ENCODE results near the gene PHOX2B. TPM values are rescaled to one million over a fixed set of nuclear protein-coding genes. Genes with fewer than 3 reads are reported as not detected.

PHOX2B gene
- total RNA-seq (3.3 TPM), polyA plus RNA-seq (0.71 TPM)

- H3K4me3 ChIP-seq (ENCODE audit: low read depth, low read length), result no peak within 1 kb of the TSS
- H3K27ac ChIP-seq (ENCODE audit: low read depth), result no peak within 1 kb of the TSS
- H3K36me3 ChIP-seq (ENCODE audit: insufficient read depth), result no peaks in the 10 kb centered on the region
- no peak for DNase-seq (ENCODE audit: extremely low spot score)
- WGBS, result 8% methylated on average over 15 of the region's 15 CpGs
- H3K4me1 ChIP-seq (ENCODE audit: insufficient read depth), result no peaks in the 10 kb centered on the region
Observed at GRCh38 chr4:41748571-41749475, at the start of gene PHOX2B. Gene PHOX2B (minus strand): TSS chr4:41748725. CDS start chr4:41748610, 115 bp downstream.

GRCh38 chr4:41797260-41797659 is 48.7 kb upstream of the PHOX2B start:
- 64% methylated on average over 2 of the region's 2 CpGs for WGBS
- no peaks in the 10 kb centered on the region for H3K4me1 ChIP-seq (ENCODE audit: insufficient read depth)
- DNase-seq (ENCODE audit: extremely low spot score), result no peak
- no peak overlapping the region for H3K27ac ChIP-seq (ENCODE audit: low read depth)
- H3K4me3 ChIP-seq (ENCODE audit: low read depth, low read length), result no peak overlapping the region
- H3K36me3 ChIP-seq (ENCODE audit: insufficient read depth), result no peaks in the 10 kb centered on the region

- WGBS, result 12% methylated on average over 8 of the region's 8 CpGs
- Histone ChIP-seq H3K36me3 (ENCODE audit: insufficient read depth) (no peaks in the 10 kb centered on the region), H3K4me1 (ENCODE audit: insufficient read depth) (no peaks in the 10 kb centered on the region), H3K27ac (ENCODE audit: low read depth) (no peak overlapping the region), H3K4me3 (ENCODE audit: low read depth, low read length) (no peak overlapping the region)
- DNase-seq (ENCODE audit: extremely low spot score), result no peak
Observed at GRCh38 chr4:41796545-41797210, 48.2 kb upstream of the PHOX2B start.

- Histone ChIP-seq H3K4me3 (ENCODE audit: low read depth, low read length) (no peak overlapping the region), H3K4me1 (ENCODE audit: insufficient read depth) (no peaks in the 10 kb centered on the region), H3K27ac (ENCODE audit: low read depth) (no peak overlapping the region), H3K36me3 (ENCODE audit: insufficient read depth) (no peaks in the 10 kb centered on the region)
- DNase-seq (ENCODE audit: extremely low spot score), result no peak
- 55% methylated on average over 2 of the region's 2 CpGs for WGBS
Observed at GRCh38 chr4:41795796-41796385, 47.4 kb upstream of the PHOX2B start.

- H3K36me3 ChIP-seq (ENCODE audit: insufficient read depth), result no peaks in the 10 kb centered on the region
- H3K4me1 ChIP-seq (ENCODE audit: insufficient read depth), result no peaks in the 10 kb centered on the region
- DNase-seq (ENCODE audit: extremely low spot score), result no peak
- WGBS, result 68% methylated on average over 3 of the region's 3 CpGs
- H3K4me3 ChIP-seq (ENCODE audit: low read depth, low read length), result no peak overlapping the region
- H3K27ac ChIP-seq (ENCODE audit: low read depth), result no peak overlapping the region
Observed at GRCh38 chr4:41792166-41792565, 43.6 kb upstream of the PHOX2B start.

GRCh38 chr4:41791557-41791956 is 43.0 kb upstream of the PHOX2B start:
- DNase-seq (ENCODE audit: extremely low spot score), result no peak
- no peaks in the 10 kb centered on the region for H3K36me3 ChIP-seq (ENCODE audit: insufficient read depth)
- H3K4me1 ChIP-seq (ENCODE audit: insufficient read depth), result no peaks in the 10 kb centered on the region
- 76% methylated on average over 2 of the region's 2 CpGs for WGBS
- H3K4me3 ChIP-seq (ENCODE audit: low read depth, low read length), result no peak overlapping the region
- no peak overlapping the region for H3K27ac ChIP-seq (ENCODE audit: low read depth)

GRCh38 chr4:41787931-41788330 is 39.4 kb upstream of the PHOX2B start:
- H3K27ac ChIP-seq (ENCODE audit: low read depth), result no peak overlapping the region
- no peak for DNase-seq (ENCODE audit: extremely low spot score)
- no peaks in the 10 kb centered on the region for H3K4me1 ChIP-seq (ENCODE audit: insufficient read depth)
- H3K36me3 ChIP-seq (ENCODE audit: insufficient read depth), result no peaks in the 10 kb centered on the region
- H3K4me3 ChIP-seq (ENCODE audit: low read depth, low read length), result no peak overlapping the region
- 68% methylated on average over 8 of the region's 8 CpGs for WGBS

GRCh38 chr4:41785665-41786064 is 37.1 kb upstream of the PHOX2B start:
- H3K36me3 ChIP-seq (ENCODE audit: insufficient read depth), result no peaks in the 10 kb centered on the region
- 72% methylated on average over 1 of the region's 1 CpG for WGBS
- DNase-seq (ENCODE audit: extremely low spot score), result no peak
- H3K4me1 ChIP-seq (ENCODE audit: insufficient read depth), result no peaks in the 10 kb centered on the region
- no peak overlapping the region for H3K27ac ChIP-seq (ENCODE audit: low read depth)
- no peak overlapping the region for H3K4me3 ChIP-seq (ENCODE audit: low read depth, low read length)

GRCh38 chr4:41784191-41784979 is 35.9 kb upstream of the PHOX2B start:
- no peak overlapping the region for H3K4me3 ChIP-seq (ENCODE audit: low read depth, low read length)
- no peak for DNase-seq (ENCODE audit: extremely low spot score)
- no peaks in the 10 kb centered on the region for H3K36me3 ChIP-seq (ENCODE audit: insufficient read depth)
- no peaks in the 10 kb centered on the region for H3K4me1 ChIP-seq (ENCODE audit: insufficient read depth)
- WGBS, result 84% methylated on average over 9 of the region's 9 CpGs
- H3K27ac ChIP-seq (ENCODE audit: low read depth), result no peak overlapping the region

GRCh38 chr4:41776466-41776865 is 27.9 kb upstream of the PHOX2B start:
- no peak overlapping the region for H3K4me3 ChIP-seq (ENCODE audit: low read depth, low read length)
- DNase-seq (ENCODE audit: extremely low spot score), result no peak
- no peaks in the 10 kb centered on the region for H3K4me1 ChIP-seq (ENCODE audit: insufficient read depth)
- H3K27ac ChIP-seq (ENCODE audit: low read depth), result no peak overlapping the region
- 88% methylated on average over 3 of the region's 3 CpGs for WGBS
- no peaks in the 10 kb centered on the region for H3K36me3 ChIP-seq (ENCODE audit: insufficient read depth)

GRCh38 chr4:41763729-41764128 is 15.2 kb upstream of the PHOX2B start:
- H3K4me3 ChIP-seq (ENCODE audit: low read depth, low read length), result no peak overlapping the region
- H3K27ac ChIP-seq (ENCODE audit: low read depth), result no peak overlapping the region
- 69% methylated on average over 2 of the region's 2 CpGs for WGBS
- DNase-seq (ENCODE audit: extremely low spot score), result no peak
- H3K4me1 ChIP-seq (ENCODE audit: insufficient read depth), result no peaks in the 10 kb centered on the region
- H3K36me3 ChIP-seq (ENCODE audit: insufficient read depth), result no peaks in the 10 kb centered on the region

GRCh38 chr4:41758884-41759283 is 10.4 kb upstream of the PHOX2B start:
- no peaks in the 10 kb centered on the region for H3K4me1 ChIP-seq (ENCODE audit: insufficient read depth)
- no peaks in the 10 kb centered on the region for H3K36me3 ChIP-seq (ENCODE audit: insufficient read depth)
- no peak overlapping the region for H3K27ac ChIP-seq (ENCODE audit: low read depth)
- no peak for DNase-seq (ENCODE audit: extremely low spot score)
- H3K4me3 ChIP-seq (ENCODE audit: low read depth, low read length), result no peak overlapping the region

- H3K4me3 ChIP-seq (ENCODE audit: low read depth, low read length), result no peak overlapping the region
- no peaks in the 10 kb centered on the region for H3K4me1 ChIP-seq (ENCODE audit: insufficient read depth)
- DNase-seq (ENCODE audit: extremely low spot score), result no peak
- H3K36me3 ChIP-seq (ENCODE audit: insufficient read depth), result no peaks in the 10 kb centered on the region
- H3K27ac ChIP-seq (ENCODE audit: low read depth), result no peak overlapping the region
- 19% methylated on average over 3 of the region's 3 CpGs for WGBS
Observed at GRCh38 chr4:41757521-41758156, 9.1 kb upstream of the PHOX2B start.
